M059J (cell line): Measurements from ENCODE around the gene CUX1. TPM values are rescaled to one million over a fixed set of nuclear protein-coding genes. Genes with fewer than 3 reads are reported as not detected.
"Not testable (repeated sequence)": the region's sequence is repeated elsewhere in the genome, so short reads cannot be mapped to it uniquely, and the experiment has no call there.

Experiments used
- DNase-seq: peaks from one replicate; pipeline ENCODE4 v3.0.0-alpha.2; 2012; ENCODE audit warnings: low read depth
- total RNA-seq: library from RNA; depleted of rRNA; stranded (reverse); fragments of >200 nt; shearing (Covaris generic); gene quantifications from 2 replicates; pipeline ENCODE4 v1.2.3, GENCODE V29; 2014

Gene CUX1
- total RNA-seq, 1 experiment from 2014 or later = 51.9 TPM

DNA sequence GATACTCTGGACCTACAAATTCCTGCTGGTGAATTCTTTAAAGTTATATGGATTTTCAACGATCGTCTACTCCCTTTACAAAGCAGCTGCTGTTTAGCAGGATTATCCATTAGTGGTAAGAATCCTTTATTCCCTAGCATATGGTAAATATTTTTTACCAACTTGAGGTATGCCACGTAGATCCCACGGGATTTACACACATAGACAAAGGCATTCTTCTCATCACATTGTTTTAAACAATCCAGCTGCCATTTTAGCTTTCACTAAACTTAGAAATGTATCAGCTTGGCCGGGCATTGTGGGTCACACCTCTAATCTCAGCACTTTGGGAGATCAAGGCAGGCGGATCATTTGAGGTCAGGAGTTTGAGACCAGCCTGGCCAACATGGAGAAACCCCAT lies 321.2 kb downstream of the CUX1 start:
- no peak for DNase-seq

GRCh38 chr7:102140952-102141370 lies 323.5 kb downstream of the CUX1 start:
- no peak for DNase-seq

DNA sequence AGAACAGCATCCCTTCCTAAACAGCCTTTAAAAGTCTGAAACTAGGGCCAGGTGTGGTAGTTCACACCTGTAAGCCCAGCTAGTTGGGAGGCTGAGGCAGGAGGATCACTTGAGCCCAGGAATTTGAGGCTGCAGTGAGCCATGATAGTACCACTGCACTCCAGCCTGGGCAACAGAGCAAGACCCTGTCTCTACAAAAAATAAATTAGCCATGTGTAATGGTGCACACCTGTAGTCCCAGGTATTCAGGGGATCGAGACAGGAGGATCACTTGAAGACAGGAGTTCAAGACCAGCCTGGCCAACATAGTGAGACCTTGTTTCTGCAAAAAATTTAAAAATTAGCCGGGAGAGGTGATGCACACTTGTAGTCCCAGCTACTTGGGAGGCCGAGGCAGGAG lies 325.0 kb downstream of the CUX1 start:
- not testable (repeated sequence) for DNase-seq

DNA sequence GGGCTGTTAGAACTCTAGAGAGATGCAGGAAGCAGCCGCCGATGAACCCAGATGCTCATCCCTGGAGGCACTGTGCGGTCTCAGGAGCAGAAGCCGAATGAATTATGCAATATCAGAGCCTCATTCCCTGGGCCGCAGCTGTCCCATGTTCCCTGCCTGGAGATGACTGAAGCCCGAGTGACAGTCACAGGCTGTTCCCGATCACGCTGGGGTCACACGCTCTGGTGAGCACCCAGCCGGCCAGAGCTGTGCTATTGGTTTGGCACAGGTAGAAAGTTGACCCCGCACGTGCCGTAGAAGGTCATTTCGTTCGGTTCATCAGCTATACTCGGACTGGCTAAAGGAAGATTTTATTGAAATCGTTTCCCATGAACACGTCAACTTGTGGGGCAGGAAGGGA lies 328.7 kb downstream of the CUX1 start:
- no peak for DNase-seq

DNA sequence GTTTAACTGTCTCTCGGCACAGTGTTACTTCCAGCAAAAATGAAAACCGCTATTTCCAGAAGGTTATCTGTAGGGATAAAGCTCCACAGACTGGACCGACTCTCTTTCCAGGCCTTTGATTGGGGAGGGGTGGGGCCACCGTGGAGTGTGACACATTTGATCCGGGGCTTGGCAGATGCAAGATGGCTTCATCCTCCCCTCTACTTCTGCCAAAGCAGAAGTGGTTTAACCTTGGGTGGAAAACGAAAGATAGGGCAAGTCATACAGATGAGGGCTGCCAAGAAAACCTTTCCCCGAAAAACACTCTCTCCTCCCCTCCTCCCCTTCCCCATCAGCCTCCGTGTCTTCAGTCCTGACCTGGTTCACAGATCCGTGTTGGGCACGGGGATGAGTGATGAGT lies 329.6 kb downstream of the CUX1 start:
- DNase-seq = no peak

- DNase-seq = no peak
These were observed 331.4 kb downstream of the CUX1 start for GRCh38 chr7:102148799-102149198.

DNA sequence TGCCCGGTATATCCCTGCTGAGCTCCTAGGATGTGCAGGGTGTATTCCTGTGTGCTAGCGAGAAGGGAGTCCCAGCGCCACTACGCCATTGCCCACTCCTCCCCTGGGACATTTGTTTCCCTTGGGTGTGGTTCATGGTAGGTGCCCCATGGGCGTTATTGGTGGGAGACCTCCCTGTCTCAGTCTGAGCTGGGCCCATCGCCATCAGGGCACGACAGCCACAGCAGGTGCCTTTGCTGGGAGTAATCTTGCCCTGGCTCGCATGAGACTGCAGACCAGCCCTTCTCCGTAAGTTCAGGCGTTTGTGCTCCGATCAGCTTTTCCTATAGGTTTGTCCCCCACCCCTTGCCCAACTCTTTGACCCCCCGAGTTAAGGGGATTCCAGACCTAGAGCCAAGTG lies 332.0 kb downstream of the CUX1 start:
- no peak for DNase-seq

DNA sequence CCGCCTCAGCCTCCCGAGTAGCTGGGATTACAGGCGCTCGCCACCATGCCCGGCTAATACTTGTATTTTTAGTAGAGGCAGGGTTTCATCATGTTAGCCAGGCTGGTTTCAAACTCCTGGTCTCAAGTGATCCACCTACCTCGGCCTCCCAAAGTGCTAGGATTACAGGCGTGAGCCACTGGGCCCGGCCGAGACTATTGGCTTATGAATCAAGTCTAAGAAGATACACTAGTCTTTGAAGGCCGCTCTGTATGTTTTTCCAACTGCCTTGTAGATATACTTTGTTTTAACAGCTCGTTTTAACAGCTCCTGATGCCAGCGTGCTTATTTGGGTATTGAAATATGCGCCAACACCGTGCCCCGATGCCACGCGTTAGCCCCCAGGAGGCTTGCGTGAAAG lies 332.8 kb downstream of the CUX1 start:
- DNase-seq = no peak

DNA sequence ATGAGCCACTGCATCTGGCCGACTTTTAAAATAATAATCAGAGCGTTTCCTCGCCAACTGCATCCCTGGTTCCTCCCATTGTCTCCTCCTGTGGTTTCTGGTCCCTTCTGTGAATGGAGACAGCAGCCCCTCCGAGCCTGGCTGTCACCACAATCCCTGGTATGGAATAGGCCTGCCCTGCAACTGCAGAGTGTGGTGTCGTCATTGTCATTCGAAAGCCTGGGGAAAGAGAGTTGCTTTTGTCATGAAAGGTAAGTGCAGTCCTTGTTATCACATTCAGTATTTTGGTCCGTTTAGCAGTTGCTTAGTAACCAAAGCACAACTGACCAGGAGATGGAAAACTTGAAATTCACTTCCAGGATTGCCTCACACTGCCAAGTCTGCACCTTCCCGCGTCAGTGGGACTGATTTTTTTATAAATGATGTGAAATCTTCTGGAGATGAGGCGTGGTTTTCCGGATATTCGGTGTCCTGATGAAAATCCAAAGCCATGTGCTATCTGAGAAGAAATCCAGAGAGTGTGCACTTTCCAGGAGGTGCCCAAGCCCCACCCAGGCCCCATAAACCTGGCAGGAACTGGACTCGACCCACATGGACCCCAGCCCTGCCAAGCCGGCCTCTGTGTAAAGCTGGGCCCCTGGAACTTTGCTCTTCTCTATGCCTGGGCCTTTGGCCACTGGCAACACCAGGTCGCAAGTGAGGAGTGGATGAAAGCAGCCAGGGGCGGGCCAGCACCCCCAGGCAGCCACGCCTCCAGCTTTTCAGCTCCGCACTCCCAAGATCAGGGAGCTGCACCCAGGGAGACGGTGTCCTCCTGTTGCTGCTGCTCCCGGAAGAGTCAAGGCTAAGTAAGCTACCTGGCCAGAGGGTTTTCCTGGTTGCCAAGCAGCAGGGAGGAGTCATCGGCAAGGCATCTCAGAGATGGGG lies 335.5 kb downstream of the CUX1 start:
- DNase-seq = peak; percentile 70

DNA sequence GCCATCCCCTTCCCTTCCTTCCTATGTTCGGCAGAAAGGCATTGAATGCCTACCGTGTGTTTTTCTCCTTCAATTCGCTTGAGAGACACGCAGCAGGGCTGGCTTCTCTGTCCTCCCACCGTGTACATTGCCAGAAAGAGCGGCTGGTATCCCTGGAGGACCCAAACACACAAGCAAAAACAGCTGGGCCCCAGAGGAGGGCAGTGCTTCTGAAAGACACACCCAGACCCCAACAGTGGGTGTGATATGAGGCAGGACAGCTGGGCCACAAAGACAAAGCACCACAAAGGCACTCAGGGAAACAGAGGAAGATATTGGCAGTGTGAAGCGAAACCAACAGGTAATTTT lies 336.1 kb downstream of the CUX1 start:
- DNase-seq = no peak

DNA sequence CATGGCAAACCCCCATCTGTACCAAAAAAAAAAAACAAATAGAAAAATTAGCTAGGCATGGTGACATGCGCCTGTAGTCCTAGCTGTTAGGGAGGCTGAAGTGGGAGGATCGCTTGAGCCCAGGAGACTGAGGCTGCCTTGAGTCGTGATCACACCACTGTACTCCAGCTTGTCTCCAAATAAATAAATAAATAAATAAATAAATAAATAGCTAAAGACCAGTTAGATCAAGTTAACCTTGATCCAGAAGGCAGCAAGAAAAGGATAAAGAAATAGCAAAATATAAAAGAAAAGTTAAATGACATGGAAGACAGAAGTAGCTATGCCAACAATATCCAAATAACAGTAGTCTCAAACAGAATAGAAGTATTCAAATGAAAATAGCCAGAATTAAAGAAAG lies 337.0 kb downstream of the CUX1 start:
- no peak for DNase-seq

GRCh38 chr7:102155821-102156441 lies 338.5 kb downstream of the CUX1 start:
- no peak for DNase-seq

- DNase-seq = no peak
These were observed 339.4 kb downstream of the CUX1 start for GRCh38 chr7:102156867-102157266.

DNA sequence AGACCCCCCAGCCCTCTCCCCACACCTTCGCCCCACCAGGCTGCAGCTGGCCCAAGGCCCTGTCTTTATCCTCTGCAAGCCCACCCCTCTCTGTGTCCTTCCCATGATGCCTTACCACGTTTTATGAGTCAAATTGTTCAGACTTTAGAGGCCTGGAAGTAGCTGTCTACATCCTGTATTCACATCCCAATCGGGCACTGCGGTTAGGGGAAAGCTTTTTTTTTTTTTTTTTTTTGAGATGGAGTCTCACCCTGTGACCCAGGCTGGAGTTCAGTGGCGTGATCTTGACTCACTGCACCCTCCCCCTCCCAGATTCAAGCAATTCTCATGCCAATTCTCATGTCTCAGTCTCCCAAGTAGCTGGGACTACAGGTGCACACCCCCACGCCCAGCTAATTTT lies 347.7 kb downstream of the CUX1 start:
- no peak for DNase-seq

GRCh38 chr7:102167254-102167653 lies 349.8 kb downstream of the CUX1 start:
- DNase-seq = no peak

DNA sequence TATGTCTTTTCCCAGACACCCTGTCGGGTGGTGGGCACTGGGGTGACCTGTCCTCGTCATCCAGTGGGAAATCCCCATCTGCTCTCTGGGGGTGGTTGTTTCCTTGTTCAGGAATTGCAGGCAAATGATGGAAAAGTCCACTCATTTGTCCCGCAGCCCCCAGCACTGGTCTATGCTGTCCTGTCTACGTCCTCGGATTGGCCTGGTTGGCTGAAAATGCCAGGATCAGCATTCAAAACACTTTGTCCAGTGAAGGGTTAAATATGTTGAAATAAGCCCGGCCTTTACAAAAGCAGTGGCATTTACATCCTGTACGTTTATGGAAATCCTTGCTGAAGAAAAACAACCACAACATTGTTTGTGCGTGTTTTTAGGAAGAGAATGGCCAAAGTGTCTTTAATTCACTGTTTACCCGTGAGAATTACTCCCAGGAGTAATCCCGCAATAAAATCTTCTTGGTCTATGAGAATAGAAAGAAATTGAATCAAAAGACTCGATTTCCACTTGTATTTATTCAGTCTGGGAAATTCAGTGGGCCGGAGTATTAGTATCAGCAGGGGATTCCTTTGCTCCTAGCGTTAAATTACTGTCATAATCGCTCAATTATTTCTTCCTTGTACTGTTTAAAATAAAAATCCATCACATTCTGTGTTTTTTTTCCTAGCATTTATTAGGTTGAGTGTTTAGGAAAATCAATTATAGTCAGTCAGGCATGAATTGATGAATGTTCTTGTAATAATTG lies 352.4 kb downstream of the CUX1 start:
- no peak for DNase-seq

- no peak for DNase-seq
These were observed 353.1 kb downstream of the CUX1 start for GRCh38 chr7:102170393-102170970.

DNA sequence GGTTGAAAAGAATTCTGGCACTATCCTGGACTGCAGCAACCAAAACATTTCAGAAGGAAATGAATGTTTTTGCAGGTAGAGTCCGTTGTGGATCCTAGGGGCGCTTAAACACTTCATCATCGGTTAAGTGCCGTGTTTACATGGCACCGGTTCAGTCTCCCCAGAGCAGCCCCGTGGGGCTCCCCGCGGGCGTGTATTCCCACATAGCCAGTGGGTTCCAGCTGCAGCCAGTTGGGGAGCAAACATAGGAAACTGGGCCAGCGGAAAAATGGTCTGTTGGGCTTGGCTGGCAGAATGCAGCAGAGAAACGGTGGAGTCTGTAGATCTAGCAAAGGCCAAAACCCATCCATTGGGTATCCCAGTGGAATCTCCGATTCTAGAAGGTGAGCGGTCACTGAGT lies 356.2 kb downstream of the CUX1 start:
- DNase-seq = no peak

GRCh38 chr7:102175423-102176170 lies 358.2 kb downstream of the CUX1 start:
- DNase-seq = no peak

GRCh38 chr7:102178410-102178809 lies 361.0 kb downstream of the CUX1 start:
- no peak for DNase-seq

DNA sequence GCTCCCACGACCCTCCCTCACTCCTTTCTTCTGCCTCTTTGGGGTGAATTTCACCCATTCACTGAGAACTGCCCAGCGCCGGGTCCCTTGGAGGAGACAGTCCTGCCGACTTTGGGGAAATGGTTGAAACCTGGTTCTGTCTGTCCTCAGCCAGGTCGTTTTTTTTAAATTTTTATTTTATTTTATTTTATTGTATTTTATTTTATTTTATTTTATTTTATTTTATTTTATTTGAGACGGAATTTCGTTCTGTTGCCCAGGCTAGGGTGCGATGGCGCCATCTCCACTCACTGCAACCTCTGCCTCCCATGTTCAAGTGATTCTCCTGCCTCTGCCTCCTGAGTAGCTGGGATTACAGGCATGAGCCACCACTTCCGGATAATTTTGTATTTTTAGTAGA lies 363.3 kb downstream of the CUX1 start:
- DNase-seq = no peak

- DNase-seq = no peak
These were observed 364.1 kb downstream of the CUX1 start for GRCh38 chr7:102181517-102181916.
